ENCODE results near the gene KCND3.

- TF ChIP-seq CTCF (tag by site-specific recombination; IDR thresholded peaks at IDR 0.05) (no peak), ZNF148 (tag by site-specific recombination; IDR thresholded peaks at IDR 0.05; ENCODE audit: borderline replicate concordance) (no peak), HOXD13 (CRISPR knock-in tag; IDR thresholded peaks at IDR 0.05; ENCODE audit: borderline replicate concordance) (no peak), ZBTB49 (tag by site-specific recombination; IDR thresholded peaks at IDR 0.05; ENCODE audit: low read depth) (no peak), ZNF596 (tag by site-specific recombination; IDR thresholded peaks at IDR 0.05) (no peak)
Observed at GRCh38 chr1:112011202-112011601, 21.7 kb upstream of the KCND3 start.
